Measurements from ENCODE around the gene AKAP6.

The AKAP6 gene

DNA sequence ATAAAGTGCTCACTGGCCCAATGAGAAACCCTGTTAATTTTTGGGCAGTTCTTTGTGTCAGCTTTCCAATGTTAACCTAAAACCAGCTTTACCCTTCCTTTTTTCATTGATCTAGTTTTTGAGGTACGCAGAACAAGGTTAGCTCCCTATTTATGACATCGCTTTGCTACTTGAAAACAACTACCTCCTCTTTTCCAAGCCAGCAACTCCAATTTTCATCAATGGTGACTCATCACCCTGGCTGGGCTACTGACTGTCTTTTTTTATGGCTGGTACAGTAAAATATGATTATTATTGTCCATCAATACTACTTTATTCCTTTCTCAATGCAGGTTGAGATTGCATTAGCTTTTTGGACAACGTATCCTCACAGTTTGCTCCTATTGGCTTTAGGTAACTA is 22.5 kb upstream of the AKAP6 start:
- DNase-seq (ENCODE audit: low read depth) = no peak
- TF ChIP-seq CTCF (IDR thresholded peaks at IDR 0.05; ENCODE audit: control insufficient read depth, extremely low read depth, insufficient read depth) = no peak
- H3K4me3 ChIP-seq (ENCODE audit: low read depth, low read length) = no peak overlapping the region

GRCh38 chr14:32307881-32308582 is 21.1 kb upstream of the AKAP6 start:
- no peak for TF ChIP-seq CTCF (IDR thresholded peaks at IDR 0.05; ENCODE audit: control insufficient read depth, extremely low read depth, insufficient read depth)
- H3K4me3 ChIP-seq (ENCODE audit: low read depth, low read length) = no peak overlapping the region
- peak; percentile 67 for DNase-seq (ENCODE audit: low read depth)

- H3K4me3 ChIP-seq (ENCODE audit: low read depth, low read length) = no peak overlapping the region
- DNase-seq (ENCODE audit: low read depth) = no peak
- TF ChIP-seq CTCF (IDR thresholded peaks at IDR 0.05; ENCODE audit: control insufficient read depth, extremely low read depth, insufficient read depth) = no peak
These were observed 18.2 kb upstream of the AKAP6 start for GRCh38 chr14:32310876-32311275.

DNA sequence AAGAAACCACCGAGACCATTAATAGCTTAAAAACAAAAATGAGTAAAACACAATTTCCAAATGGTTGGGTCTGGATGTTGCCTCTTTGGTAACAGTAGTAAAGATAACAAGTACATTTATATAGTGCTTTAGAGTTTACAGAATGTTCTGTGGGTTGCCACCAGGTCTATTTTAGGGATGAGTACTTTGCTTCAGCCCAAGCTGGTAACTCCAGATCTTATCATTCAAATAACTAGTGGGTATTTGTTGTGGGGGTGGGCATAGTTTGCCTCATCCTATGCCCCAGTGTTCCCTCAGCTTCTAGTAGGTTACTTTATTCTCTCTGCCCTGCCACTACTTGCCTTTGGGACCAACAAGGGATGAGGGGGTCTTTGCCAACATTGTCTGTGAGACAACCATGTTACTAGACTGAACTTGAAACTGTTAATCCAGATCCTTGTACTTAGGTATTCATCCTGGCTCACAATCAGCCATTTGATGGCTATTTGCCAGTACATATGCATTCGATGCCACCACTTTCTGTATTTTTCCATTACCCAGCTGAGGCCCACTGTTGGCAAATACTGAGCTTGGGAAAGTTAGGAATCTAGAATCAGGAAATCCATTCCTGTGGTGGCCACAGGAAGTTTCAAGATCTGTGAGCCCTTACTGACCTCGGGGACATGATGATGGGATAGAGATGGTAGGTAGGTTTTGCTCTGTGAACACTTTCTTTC is 17.6 kb upstream of the AKAP6 start:
- no peak for DNase-seq (ENCODE audit: low read depth)

GRCh38 chr14:32312010-32312331 is 17.1 kb upstream of the AKAP6 start:
- TF ChIP-seq CTCF (IDR thresholded peaks at IDR 0.05; ENCODE audit: control insufficient read depth, extremely low read depth, insufficient read depth) = no peak
- DNase-seq (ENCODE audit: low read depth) = no peak
- no peak overlapping the region for H3K4me3 ChIP-seq (ENCODE audit: low read depth, low read length)

More for the DNA sequence above, 17.6 kb upstream of the AKAP6 start:
- H3K4me3 ChIP-seq (ENCODE audit: low read depth, low read length) = no peak overlapping the region
- no peak for TF ChIP-seq CTCF (IDR thresholded peaks at IDR 0.05; ENCODE audit: control insufficient read depth, extremely low read depth, insufficient read depth)

GRCh38 chr14:32313844-32314376 is 15.2 kb upstream of the AKAP6 start:
- no peak overlapping the region for H3K4me3 ChIP-seq (ENCODE audit: low read depth, low read length)
- peak; percentile 46 for DNase-seq (ENCODE audit: low read depth)
- no peak for TF ChIP-seq CTCF (IDR thresholded peaks at IDR 0.05; ENCODE audit: control insufficient read depth, extremely low read depth, insufficient read depth)
